Activated CD8-positive, alpha-beta memory T cell treated with anti-CD3 and anti-CD28 coated beads, Interleukin-2, amount 50 U/mL, for 4 hours (primary cell): ENCODE measurements around the gene FAM149B1.
A peak's percentile ranks its signal among the peaks of the same experiment; 100 is the strongest.
"Not testable (repeated sequence)": the region's sequence is repeated elsewhere in the genome, so short reads cannot be mapped to it uniquely, and the experiment has no call there.

Experiments
- DNase-seq: peaks from one replicate; pipeline ENCODE4 v3.0.0-alpha.2; 2020

The FAM149B1 gene

DNA sequence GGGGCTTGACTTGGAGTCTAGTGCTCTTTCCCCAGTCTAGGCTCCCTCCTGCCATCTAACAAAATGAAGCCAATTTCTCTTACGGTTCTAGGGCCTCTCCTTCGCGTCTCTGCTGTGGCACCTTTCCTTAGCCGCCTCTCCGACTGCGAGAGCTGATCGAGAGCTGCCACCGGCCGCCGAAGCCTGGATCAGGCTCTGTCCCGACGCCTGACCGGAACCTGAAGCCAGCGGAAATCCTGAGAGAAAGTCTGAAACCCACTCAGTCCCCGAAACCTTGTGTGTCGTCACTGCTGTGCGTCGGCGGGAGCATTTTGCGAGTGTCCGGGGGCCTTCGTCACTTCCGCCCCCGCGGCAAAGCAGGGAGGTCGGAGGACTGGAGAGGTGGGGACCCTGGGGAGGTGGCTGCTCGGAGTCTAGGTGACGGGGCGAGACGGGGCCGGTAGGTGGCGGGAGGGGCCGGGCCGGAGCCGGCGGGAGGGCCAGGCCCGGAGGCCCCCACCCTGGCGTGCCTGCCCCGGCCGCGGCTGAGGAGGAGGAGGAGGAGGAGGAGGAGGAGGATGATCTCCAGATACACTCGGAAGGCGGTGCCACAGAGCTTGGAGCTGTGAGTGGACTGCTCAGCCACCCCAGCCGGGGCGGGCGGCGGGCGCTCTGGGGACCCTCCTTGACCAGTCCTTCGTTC, at the start of gene FAM149B1, which contains the start of gene ECD:
Gene FAM149B1, plus strand, starts transcription at position 337 of the 682 bp plus-strand sequence. Its CDS starts 221 bp downstream, at position 558.
Gene ECD, minus strand, starts transcription at position 226 of the 682 bp plus-strand sequence. CDS start 4,071 bp downstream, outside the sequence.
- DNase-seq = peak; percentile 93

GRCh38 chr10:73119457-73119856, 48.5 kb upstream of the FAM149B1 start:
- DNase-seq = no peak

DNA sequence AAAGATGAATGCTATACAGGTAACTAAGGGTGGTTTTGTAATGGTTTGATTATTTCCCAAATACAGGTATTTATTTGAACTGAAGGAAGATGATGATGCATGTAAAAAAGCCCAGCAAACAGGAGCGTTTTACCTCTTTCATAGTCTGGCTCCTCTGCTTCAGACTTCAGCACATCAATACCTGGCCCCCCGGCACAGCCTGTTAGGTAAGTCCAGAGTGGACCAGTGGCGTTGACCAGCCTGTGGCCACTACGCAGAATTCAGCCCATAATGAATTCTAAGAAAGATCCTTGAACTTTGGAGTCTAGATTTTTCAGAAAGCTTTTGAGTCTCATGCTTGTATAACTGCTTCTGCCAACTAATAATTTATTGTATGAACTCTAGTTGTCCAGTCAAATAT, 48.0 kb upstream of the FAM149B1 start:
- DNase-seq = no peak

DNA sequence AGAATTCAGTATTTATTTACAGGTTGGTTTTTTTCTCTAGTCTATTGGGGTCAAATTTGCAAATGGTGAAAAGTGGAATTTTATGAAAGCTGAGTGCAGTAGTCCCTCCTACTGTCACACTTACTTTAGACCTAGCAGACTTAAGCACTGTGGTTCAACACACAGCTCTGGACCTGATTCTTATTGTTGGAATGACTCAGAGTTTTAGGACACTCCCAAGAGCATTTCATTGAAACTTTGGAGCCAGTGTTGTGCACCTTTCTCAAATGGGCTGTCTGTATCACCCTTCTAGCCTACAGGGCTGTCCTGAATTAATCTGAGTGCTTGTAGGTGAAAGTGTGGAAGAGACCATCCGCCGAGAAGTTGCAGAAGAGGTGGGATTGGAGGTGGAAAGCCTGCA, 41.6 kb upstream of the FAM149B1 start:
- DNase-seq = no peak

GRCh38 chr10:73131301-73131700, 36.6 kb upstream of the FAM149B1 start:
- DNase-seq = no peak

- DNase-seq = no peak
Observed at GRCh38 chr10:73131913-73132686, 35.8 kb upstream of the FAM149B1 start.

DNA sequence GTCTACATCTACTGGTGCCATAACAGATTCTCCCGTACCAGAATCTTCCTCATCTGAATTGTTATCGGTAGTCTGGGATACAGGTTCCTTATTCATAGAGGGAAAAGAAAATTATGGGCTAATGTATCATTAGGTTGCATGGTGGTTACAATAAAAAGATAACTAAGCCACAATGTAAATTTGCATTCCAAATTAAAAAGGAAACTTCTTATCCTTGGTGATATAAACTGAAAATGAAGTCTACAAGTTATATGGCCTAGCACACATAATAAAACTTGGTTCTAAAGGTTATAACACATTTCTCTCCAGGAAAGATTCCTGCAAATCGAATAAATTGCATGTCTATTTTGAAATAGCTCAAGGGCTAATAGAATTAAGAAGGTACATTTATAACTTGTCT, 33.2 kb upstream of the FAM149B1 start:
- no peak for DNase-seq

DNA sequence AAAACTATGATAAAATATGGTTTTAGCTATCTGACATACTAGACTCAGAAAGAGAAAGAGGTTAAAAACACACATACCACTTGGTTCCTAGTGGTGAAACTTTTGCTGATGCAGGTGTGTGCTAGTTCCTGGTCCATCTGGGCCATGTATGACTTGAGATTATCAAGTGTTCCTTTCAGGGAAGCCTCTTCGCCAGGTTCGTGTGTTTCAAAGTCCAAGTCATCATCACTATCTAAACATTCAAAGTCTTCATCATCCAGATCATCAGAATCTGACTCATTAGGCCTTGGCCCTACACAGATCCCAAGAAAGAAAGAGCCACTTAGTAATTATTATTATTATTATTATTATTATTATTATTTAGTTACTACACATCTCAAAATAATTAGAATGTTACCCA, 31.3 kb upstream of the FAM149B1 start:
- no peak for DNase-seq

DNA sequence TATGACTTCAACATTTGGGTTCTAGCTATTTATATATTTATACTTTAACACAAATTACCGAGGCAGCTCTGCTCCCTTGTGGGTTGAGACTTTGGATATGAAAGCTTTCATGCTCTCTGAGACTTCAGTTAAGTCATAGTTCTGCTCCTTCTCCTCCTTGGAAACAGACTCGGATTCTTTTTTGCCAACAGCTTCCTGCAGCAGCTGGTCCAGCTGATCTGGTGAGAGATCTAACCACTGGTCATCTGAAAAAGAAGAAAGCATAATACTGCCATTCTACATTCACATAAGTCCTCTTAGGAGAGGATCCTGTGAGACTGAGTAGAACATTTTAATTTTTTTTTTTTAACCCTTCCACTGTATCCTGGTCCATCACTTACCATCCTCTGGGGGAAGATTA, 28.7 kb upstream of the FAM149B1 start:
- no peak for DNase-seq

GRCh38 chr10:73141603-73142002, 26.3 kb upstream of the FAM149B1 start:
- no peak for DNase-seq

- DNase-seq = not testable (repeated sequence)
Observed at GRCh38 chr10:73150633-73151413, 17.1 kb upstream of the FAM149B1 start.

GRCh38 chr10:73152009-73152408, 15.9 kb upstream of the FAM149B1 start:
- DNase-seq = no peak

GRCh38 chr10:73156054-73156453, 11.9 kb upstream of the FAM149B1 start:
- DNase-seq = no peak

DNA sequence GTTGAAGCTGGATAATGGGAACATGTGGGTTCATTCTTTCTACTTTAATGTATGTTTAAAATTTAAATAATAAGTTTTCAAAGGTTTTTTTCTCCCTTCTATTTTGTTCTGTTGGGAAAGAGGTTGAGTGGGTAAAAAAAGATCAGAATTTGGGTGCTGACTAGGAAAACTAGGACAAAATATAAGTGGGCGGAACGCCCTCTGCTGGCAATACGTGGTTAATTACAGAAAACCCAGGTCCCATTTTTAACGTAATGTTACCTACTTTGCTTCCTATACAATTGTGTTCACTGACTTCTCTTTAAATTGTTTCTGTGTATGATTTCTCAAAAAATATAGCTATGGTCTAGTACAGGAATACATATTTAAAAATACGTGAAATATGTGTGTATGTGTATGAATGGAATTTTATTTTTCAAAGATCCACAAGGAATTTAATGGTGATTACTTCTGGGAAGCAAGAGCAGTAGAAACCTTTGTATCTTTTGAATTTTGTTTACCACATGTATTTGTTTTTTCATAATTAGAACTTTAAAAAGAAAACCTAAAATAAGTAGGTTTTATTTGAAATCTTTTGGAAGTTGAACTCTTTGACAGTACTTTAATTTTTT, 8.8 kb upstream of the FAM149B1 start:
- DNase-seq = peak; percentile 63

GRCh38 chr10:73161079-73161478, 6.8 kb upstream of the FAM149B1 start:
- no peak for DNase-seq

- no peak for DNase-seq
Observed at GRCh38 chr10:73161662-73162061, 6.3 kb upstream of the FAM149B1 start.

DNA sequence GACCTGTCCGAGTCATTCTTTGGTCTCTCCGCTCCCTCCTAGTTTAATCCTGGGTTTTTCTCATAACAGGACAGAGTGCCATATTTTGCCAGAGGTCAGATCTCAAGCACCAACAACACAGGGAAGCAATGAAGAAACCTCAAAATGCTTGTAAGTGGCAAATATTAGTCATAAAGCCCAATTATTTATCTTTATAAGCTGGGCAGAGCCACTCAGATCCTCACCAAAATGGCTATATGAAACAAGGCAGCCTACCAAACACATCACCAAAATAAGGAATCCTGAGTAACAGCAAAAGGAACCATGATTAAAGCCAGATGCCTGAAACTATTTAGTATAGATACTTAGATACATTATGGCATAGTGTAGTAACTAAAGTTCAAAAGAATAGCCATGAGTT, 4.8 kb upstream of the FAM149B1 start:
- DNase-seq = no peak

GRCh38 chr10:73166972-73167371, 947 bp upstream of the FAM149B1 start:
- DNase-seq = no peak

- DNase-seq = no peak
Observed at GRCh38 chr10:73167458-73167782, 499 bp upstream of the FAM149B1 start.

DNA sequence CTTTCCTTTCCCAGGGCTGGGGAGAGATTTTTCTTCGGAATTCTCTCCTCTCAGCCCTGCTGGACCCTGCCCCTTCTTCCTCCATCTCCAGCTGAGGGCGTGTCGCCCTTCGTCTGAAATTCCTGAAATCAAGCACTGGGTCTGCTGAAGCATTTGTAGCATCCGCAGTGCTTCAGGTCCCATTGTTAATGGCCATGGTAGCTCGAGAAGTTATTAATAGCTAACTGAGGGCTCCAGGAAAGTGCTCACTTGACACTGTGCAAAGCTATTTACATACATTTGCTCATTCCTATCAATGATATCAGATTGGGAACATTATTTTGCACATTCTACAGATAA, 515 bp downstream of the FAM149B1 start:
- no peak for DNase-seq

DNA sequence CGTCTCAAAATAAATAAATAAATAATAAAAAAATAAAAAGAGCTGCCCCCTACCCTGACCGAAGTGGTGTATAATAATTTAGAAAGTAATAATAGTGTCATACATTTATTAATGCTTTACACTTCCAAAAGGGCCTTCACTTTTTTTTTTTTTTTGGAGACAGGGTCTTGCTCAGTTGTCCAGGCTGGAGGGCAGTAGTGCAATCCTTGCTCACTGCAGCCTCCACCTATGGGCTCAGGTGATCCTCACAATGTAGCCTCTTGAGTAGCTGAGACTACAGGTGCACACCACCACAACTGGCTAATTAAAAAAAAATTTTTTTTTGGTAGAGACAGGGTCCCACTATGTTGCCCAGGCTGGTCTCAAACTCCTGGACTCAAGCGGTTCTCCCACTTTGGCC, 1.4 kb downstream of the FAM149B1 start:
- no peak for DNase-seq

DNA sequence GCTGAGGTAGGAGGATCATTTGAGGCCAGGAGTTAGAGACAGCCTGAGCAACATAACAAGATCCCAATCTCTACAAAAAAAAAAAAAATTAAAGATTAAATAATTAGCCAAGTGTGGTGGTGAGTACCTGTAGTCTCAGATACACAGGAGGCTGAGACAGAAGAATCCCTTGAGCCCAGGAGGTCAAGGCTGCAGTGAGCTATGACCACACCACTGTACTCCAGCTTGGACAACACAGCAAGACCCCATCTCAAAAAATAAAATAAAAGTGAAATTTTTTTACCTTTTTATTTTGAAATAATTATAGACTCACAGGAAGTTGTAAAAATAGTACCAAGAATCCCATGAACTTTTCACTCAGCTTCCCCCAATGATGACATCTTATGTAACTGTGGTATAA, 4.9 kb downstream of the FAM149B1 start:
- DNase-seq = no peak

DNA sequence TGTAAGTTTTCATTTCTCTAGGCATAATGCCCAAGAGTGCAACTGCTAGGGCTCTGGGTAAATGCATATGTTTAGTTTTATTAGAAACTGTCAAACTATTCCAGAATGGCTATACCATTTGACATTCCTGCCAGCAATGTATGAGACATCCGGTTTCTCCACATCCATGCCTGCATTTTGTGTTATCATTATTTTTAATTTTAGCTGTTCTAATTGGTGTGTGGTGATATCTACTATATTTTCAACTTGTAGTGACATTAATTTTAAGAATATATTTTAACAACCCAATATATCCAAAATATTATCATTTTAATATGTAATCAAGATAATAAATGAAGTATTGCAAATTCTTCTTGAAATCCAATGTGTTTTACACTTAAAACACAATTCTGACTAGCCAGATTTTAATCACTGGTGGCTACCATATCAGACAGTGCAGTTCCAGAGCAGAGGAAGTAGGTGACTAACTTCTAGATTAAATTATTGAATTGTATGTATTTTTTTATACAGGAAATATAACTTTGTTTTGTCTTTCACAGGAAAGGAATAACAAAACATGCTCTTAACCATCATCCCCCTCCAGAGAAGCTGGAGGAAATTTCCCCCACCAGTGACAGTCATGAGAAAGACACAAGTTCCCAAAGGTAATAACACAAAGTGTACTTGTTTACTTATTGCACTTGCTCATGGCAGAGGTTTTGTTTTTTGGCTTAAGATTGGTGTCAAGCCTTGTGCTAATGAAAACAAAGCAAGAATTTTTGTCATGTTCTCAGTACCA, 6.4 kb downstream of the FAM149B1 start:
- no peak for DNase-seq
